GM12878 (cell line): ENCODE results near the gene MAPKAP1. TPM values are rescaled to one million over a fixed set of nuclear protein-coding genes. Genes with fewer than 3 reads are reported as not detected.

Experiments
- CUX1 ChIP-seq: IDR thresholded peaks from 2 replicates; pipeline ENCODE4 v1.6.1; 2012; ENCODE audit warnings: improper control_type of control experiment, low read depth, low read length; ENCODE audit not compliant: insufficient replicate concordance
- HDGF ChIP-seq: fragments of 450-650 bp; IDR thresholded peaks from 2 replicates; pipeline ENCODE4 v1.6.1; 2016; ENCODE audit warnings: antibody characterized with exemption
- SRF ChIP-seq, 2 experiments: IDR thresholded peaks; 2 replicates each; pipeline ENCODE4 v1.6.1; 2011; ENCODE audit warnings: low read depth in 2 of 2, low read length in 2 of 2, mild to moderate bottlenecking in 1 of 2, moderate library complexity in 1 of 2
- ZBTB4 ChIP-seq: fragments of 450-650 bp; formaldehyde crosslinking; IDR thresholded peaks from 2 replicates; pipeline ENCODE4 v1.4.0; 2022; ENCODE audit warnings: mild to moderate bottlenecking, moderate library complexity
- ZNF622 ChIP-seq: fragments of 450-650 bp; IDR thresholded peaks from 2 replicates; pipeline ENCODE4 v1.6.1; 2017; ENCODE audit warnings: mild to moderate bottlenecking, inconsistent platforms
- polyA plus RNA-seq, 11 experiments: library from polyadenylated mRNA; depleted of rRNA in 4 of 11; unstranded in 6 of 11; stranded (reverse) in 5 of 11; fragments of >200 nt; fragmentation: Nextera tagmentation in 4 of 11; fragmentation: Illumina TruSeq in 1 of 11; extraction: Ambion mirVana in 4 of 11; extraction: Trizol in 1 of 11; gene quantifications; 1 replicate in 1 of 11; 2 replicates in 10 of 11; pipeline versions ENCODE4 v1.2.1 to v1.2.3, GENCODE V29; 2011 to 2016; ENCODE audit warnings: inconsistent platforms in 2 of 11, missing spikeins in 2 of 11, low read depth in 1 of 11
- total RNA-seq, 4 experiments: library from RNA; depleted of rRNA in 3 of 4; stranded (reverse); fragments of >200 nt in 3 of 4; fragmentation: Illumina TruSeq in 1 of 4; extraction: Trizol in 1 of 4; gene quantifications; 2 replicates each; pipeline versions ENCODE4 v1.2.1 to v1.2.3, GENCODE V29; 2013 to 2021

Gene MAPKAP1
- total and polyA plus RNA-seq, 10 of the 15 experiments (the other 5 are each of a cell fraction or from before 2014, with no cell fraction given), result 5.1 to 188 (median 105) TPM

GRCh38 chr9:125739436-125739835 lies 32.4 kb upstream of the MAPKAP1 start (continued):
- TF ChIP-seq ZBTB4 (CRISPR knock-in tag) (no peak), SRF (IDR thresholded peaks at IDR 0.05; ENCODE audit: low read depth in 2 of 2, low read length in 2 of 2) (no peak), ZNF622 (no peak), CUX1 (no peak), HDGF (no peak)
